Measurements from ENCODE around the gene LRCH4. TPM values are rescaled to one million over a fixed set of nuclear protein-coding genes. Genes with fewer than 3 reads are reported as not detected.

Gene LRCH4
- total and polyA plus RNA-seq, 9 of the 15 experiments (the other 6 are each of a cell fraction or from before 2014, with no cell fraction given): 0.06 to 63.3 (median 15.0) TPM

DNA sequence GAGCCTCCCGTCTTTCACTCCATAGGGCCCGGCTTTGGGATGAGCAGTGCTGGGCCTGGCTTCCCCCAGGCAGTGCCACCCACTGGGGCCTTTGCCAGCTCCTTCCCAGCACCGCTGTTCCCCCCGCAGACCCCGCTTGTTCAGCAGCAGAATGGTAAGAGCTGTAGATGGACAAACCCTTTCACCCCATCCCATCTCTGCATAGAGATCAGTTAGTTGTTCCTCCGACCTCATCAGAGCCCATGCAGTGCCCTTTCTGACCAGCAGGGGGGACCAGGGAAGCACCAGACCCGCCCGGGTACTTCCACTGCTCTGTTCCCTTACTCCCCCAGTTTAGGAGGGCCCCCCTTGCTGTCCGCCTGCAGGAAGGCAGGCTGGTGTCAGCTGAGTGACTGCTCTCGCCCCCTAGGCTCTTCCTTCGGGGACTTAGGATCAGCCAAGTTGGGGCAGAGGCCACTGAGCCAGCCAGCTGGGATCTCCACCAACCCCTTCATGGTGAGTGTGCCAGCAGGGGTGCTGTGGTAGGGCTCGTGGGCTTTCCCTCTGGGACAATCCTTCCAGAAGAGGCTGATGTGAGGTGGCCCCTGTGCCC lies 22.0 kb downstream of the LRCH4 start (continued):
- TF ChIP-seq CC2D1A (IDR thresholded peaks at IDR 0.05): peak; percentile 64
- no peak for TF ChIP-seq LCOR (CRISPR knock-in tag; IDR thresholded peaks at IDR 0.05)
- TF ChIP-seq PTBP1 (IDR thresholded peaks at IDR 0.05; ENCODE audit: low read depth, low read length): no peak
- no peak for TF ChIP-seq GABPA (tag; conservative IDR thresholded peaks at IDR 0.05; ENCODE audit: low read depth)
- TF ChIP-seq, protein P1, sequence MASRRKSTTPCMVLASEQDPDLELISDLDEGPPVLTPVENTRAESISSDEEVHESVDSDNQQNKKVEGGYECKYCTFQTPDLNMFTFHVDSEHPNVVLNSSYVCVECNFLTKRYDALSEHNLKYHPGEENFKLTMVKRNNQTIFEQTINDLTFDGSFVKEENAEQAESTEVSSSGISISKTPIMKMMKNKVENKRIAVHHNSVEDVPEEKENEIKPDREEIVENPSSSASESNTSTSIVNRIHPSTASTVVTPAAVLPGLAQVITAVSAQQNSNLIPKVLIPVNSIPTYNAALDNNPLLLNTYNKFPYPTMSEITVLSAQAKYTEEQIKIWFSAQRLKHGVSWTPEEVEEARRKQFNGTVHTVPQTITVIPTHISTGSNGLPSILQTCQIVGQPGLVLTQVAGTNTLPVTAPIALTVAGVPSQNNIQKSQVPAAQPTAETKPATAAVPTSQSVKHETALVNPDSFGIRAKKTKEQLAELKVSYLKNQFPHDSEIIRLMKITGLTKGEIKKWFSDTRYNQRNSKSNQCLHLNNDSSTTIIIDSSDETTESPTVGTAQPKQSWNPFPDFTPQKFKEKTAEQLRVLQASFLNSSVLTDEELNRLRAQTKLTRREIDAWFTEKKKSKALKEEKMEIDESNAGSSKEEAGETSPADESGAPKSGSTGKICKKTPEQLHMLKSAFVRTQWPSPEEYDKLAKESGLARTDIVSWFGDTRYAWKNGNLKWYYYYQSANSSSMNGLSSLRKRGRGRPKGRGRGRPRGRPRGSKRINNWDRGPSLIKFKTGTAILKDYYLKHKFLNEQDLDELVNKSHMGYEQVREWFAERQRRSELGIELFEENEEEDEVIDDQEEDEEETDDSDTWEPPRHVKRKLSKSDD (conservative IDR thresholded peaks at IDR 0.05; ENCODE audit: low read length): 0 out of 2 replicates have a peak, but pooled peaks have one; percentile 26
- TF ChIP-seq SIN3A (IDR thresholded peaks at IDR 0.05; ENCODE audit: borderline replicate concordance in 2 of 2, control insufficient read depth in 1 of 2, low read depth in 2 of 2, low read length in 2 of 2): no peak
- 0 out of 2 replicates have a peak, but pooled peaks have one; percentile 34 for TF ChIP-seq MTA3 (IDR thresholded peaks at IDR 0.05; ENCODE audit: borderline replicate concordance)
- TF ChIP-seq STAT5B (CRISPR knock-in tag; IDR thresholded peaks at IDR 0.05): no peak
- no peak for TF ChIP-seq BHLHE40 (IDR thresholded peaks at IDR 0.05; ENCODE audit: low read length)
- TF ChIP-seq ERF (CRISPR knock-in tag; IDR thresholded peaks at IDR 0.05): no peak
- TF ChIP-seq, protein P2, sequence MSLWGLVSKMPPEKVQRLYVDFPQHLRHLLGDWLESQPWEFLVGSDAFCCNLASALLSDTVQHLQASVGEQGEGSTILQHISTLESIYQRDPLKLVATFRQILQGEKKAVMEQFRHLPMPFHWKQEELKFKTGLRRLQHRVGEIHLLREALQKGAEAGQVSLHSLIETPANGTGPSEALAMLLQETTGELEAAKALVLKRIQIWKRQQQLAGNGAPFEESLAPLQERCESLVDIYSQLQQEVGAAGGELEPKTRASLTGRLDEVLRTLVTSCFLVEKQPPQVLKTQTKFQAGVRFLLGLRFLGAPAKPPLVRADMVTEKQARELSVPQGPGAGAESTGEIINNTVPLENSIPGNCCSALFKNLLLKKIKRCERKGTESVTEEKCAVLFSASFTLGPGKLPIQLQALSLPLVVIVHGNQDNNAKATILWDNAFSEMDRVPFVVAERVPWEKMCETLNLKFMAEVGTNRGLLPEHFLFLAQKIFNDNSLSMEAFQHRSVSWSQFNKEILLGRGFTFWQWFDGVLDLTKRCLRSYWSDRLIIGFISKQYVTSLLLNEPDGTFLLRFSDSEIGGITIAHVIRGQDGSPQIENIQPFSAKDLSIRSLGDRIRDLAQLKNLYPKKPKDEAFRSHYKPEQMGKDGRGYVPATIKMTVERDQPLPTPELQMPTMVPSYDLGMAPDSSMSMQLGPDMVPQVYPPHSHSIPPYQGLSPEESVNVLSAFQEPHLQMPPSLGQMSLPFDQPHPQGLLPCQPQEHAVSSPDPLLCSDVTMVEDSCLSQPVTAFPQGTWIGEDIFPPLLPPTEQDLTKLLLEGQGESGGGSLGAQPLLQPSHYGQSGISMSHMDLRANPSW (CRISPR knock-in tag; IDR thresholded peaks at IDR 0.05): peak; percentile 46; the same call in 1 of the 2 replicates
- no peak for TF ChIP-seq TAF1 (IDR thresholded peaks at IDR 0.05; ENCODE audit: control insufficient read depth, extremely low read depth, insufficient read depth, low read length, severe bottlenecking)
- no peak for TF ChIP-seq NBN (IDR thresholded peaks at IDR 0.05; ENCODE audit: low read depth)
- TF ChIP-seq, protein P3, sequence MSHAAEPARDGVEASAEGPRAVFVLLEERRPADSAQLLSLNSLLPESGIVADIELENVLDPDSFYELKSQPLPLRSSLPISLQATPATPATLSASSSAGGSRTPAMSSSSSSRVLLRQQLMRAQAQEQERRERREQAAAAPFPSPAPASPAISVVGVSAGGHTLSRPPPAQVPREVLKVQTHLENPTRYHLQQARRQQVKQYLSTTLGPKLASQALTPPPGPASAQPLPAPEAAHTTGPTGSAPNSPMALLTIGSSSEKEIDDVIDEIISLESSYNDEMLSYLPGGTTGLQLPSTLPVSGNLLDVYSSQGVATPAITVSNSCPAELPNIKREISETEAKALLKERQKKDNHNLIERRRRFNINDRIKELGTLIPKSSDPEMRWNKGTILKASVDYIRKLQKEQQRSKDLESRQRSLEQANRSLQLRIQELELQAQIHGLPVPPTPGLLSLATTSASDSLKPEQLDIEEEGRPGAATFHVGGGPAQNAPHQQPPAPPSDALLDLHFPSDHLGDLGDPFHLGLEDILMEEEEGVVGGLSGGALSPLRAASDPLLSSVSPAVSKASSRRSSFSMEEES (CRISPR knock-in tag; IDR thresholded peaks at IDR 0.05): no peak
- no peak for TF ChIP-seq ZFP1 (CRISPR knock-in tag; IDR thresholded peaks at IDR 0.05)
- no peak for TF ChIP-seq BRF1 (IDR thresholded peaks at IDR 0.05; ENCODE audit: borderline replicate concordance, extremely low read depth, insufficient read length)
- TF ChIP-seq MYBL2 (IDR thresholded peaks at IDR 0.05; ENCODE audit: low read depth): no peak
- TF ChIP-seq MYBL2 (CRISPR knock-in tag; IDR thresholded peaks at IDR 0.05; ENCODE audit: borderline replicate concordance): no peak
- TF ChIP-seq, protein P4, sequence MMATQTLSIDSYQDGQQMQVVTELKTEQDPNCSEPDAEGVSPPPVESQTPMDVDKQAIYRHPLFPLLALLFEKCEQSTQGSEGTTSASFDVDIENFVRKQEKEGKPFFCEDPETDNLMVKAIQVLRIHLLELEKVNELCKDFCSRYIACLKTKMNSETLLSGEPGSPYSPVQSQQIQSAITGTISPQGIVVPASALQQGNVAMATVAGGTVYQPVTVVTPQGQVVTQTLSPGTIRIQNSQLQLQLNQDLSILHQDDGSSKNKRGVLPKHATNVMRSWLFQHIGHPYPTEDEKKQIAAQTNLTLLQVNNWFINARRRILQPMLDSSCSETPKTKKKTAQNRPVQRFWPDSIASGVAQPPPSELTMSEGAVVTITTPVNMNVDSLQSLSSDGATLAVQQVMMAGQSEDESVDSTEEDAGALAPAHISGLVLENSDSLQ (IDR thresholded peaks at IDR 0.05): no peak
- TF ChIP-seq PHF21A (IDR thresholded peaks at IDR 0.05; ENCODE audit: borderline replicate concordance, low read depth): no peak
- peak; percentile 25; the same call in 1 of the 2 replicates for TF ChIP-seq ZNF263 (CRISPR knock-in tag; IDR thresholded peaks at IDR 0.05; ENCODE audit: borderline replicate concordance)

All from K562 (cell line).